HEK293 (cell line): ENCODE results near the gene ZNF423.

ENCODE experiments used
- IKZF3 ChIP-seq: fragments of 450-650 bp; IDR thresholded peaks from 2 replicates; pipeline ENCODE4 v1.5.0; 2018; ENCODE audit warnings: missing biosample characterization, mild to moderate bottlenecking, missing genetic modification characterization, moderate library complexity
- KLF16 ChIP-seq: fragments of 450-650 bp; formaldehyde crosslinking; IDR thresholded peaks from 2 replicates; pipeline ENCODE4 v1.5.1; 2017; ENCODE audit warnings: missing biosample characterization, missing genetic modification characterization
- YY1 ChIP-seq: fragments of 450-650 bp; formaldehyde crosslinking; IDR thresholded peaks from 2 replicates; pipeline ENCODE4 v1.5.1; 2018; ENCODE audit warnings: missing biosample characterization, missing genetic modification characterization
- ZNF157 ChIP-seq: fragments of 450-650 bp; formaldehyde crosslinking; IDR thresholded peaks from 2 replicates; pipeline ENCODE4 v1.5.1; 2016; ENCODE audit warnings: missing biosample characterization, missing genetic modification characterization
- ZNF311 ChIP-seq: fragments of 450-650 bp; formaldehyde crosslinking; IDR thresholded peaks from 2 replicates; pipeline ENCODE4 v1.5.1; 2017; ENCODE audit warnings: missing biosample characterization, missing genetic modification characterization, borderline replicate concordance
- ZNF623 ChIP-seq: fragments of 450-650 bp; formaldehyde crosslinking; IDR thresholded peaks from 2 replicates; pipeline ENCODE4 v1.5.1; 2016; ENCODE audit warnings: missing biosample characterization, missing genetic modification characterization
- ZNF791 ChIP-seq: fragments of 450-650 bp; formaldehyde crosslinking; IDR thresholded peaks from 2 replicates; pipeline ENCODE4 v1.5.1; 2016; ENCODE audit warnings: missing biosample characterization, missing genetic modification characterization
- ZNF843 ChIP-seq: fragments of 450-650 bp; formaldehyde crosslinking; IDR thresholded peaks from 2 replicates; pipeline ENCODE4 v1.5.1; 2016; ENCODE audit warnings: missing biosample characterization, missing genetic modification characterization
- TF ChIP-seq, protein P1 (sequence below): fragments of 450-650 bp; formaldehyde crosslinking; IDR thresholded peaks from 2 replicates; pipeline ENCODE4 v1.5.1; 2016; ENCODE audit warnings: missing biosample characterization, missing genetic modification characterization
- TF ChIP-seq, protein P2 (sequence below): fragments of 450-650 bp; formaldehyde crosslinking; IDR thresholded peaks from 2 replicates; pipeline ENCODE4 v1.5.1; 2016; ENCODE audit warnings: missing biosample characterization, missing genetic modification characterization
- TF ChIP-seq, protein P3 (sequence below): fragments of 450-650 bp; formaldehyde crosslinking; IDR thresholded peaks from 2 replicates; pipeline ENCODE4 v1.5.1; 2017; ENCODE audit warnings: missing biosample characterization, missing genetic modification characterization

DNA sequence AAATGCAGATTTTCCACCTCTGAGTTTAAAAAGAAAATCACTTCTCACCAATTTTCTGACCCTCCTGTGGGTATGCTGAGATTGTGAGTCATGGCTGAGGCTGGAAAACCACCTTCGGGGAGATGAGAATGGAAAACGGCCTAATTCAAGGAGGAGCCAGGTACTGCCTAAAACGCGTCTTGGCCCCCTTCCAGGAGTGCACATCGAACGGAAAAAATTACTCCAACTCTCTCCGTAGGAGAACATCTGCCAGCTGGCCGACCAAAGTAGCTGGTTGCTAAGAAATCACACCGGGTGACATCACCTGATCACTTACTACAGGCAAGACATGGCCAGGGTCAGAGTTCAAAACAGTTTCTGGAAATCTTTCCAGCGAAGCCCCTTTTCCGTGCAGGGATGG lies 107.6 kb downstream of the ZNF423 start:
- TF ChIP-seq IKZF3 (tag by site-specific recombination) (no peak), ZNF311 (no peak), YY1 (no peak), ZNF157 (tag by site-specific recombination) (no peak), ZNF623 (tag by site-specific recombination) (no peak), ZNF843 (tag by site-specific recombination) (no peak), ZNF791 (tag by site-specific recombination) (no peak), KLF16 (tag by site-specific recombination) (no peak)
- TF ChIP-seq, protein P1, sequence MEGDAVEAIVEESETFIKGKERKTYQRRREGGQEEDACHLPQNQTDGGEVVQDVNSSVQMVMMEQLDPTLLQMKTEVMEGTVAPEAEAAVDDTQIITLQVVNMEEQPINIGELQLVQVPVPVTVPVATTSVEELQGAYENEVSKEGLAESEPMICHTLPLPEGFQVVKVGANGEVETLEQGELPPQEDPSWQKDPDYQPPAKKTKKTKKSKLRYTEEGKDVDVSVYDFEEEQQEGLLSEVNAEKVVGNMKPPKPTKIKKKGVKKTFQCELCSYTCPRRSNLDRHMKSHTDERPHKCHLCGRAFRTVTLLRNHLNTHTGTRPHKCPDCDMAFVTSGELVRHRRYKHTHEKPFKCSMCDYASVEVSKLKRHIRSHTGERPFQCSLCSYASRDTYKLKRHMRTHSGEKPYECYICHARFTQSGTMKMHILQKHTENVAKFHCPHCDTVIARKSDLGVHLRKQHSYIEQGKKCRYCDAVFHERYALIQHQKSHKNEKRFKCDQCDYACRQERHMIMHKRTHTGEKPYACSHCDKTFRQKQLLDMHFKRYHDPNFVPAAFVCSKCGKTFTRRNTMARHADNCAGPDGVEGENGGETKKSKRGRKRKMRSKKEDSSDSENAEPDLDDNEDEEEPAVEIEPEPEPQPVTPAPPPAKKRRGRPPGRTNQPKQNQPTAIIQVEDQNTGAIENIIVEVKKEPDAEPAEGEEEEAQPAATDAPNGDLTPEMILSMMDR (tag by site-specific recombination) = no peak
- TF ChIP-seq, protein P2, sequence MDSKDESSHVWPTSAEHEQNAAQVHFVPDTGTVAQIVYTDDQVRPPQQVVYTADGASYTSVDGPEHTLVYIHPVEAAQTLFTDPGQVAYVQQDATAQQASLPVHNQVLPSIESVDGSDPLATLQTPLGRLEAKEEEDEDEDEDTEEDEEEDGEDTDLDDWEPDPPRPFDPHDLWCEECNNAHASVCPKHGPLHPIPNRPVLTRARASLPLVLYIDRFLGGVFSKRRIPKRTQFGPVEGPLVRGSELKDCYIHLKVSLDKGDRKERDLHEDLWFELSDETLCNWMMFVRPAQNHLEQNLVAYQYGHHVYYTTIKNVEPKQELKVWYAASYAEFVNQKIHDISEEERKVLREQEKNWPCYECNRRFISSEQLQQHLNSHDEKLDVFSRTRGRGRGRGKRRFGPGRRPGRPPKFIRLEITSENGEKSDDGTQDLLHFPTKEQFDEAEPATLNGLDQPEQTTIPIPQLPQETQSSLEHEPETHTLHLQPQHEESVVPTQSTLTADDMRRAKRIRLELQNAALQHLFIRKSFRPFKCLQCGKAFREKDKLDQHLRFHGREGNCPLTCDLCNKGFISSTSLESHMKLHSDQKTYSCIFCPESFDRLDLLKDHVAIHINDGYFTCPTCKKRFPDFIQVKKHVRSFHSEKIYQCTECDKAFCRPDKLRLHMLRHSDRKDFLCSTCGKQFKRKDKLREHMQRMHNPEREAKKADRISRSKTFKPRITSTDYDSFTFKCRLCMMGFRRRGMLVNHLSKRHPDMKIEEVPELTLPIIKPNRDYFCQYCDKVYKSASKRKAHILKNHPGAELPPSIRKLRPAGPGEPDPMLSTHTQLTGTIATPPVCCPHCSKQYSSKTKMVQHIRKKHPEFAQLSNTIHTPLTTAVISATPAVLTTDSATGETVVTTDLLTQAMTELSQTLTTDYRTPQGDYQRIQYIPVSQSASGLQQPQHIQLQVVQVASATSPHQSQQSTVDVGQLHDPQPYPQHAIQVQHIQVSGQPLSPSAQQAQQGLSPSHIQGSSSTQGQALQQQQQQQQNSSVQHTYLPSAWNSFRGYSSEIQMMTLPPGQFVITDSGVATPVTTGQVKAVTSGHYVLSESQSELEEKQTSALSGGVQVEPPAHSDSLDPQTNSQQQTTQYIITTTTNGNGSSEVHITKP (tag by site-specific recombination) = no peak
- TF ChIP-seq, protein P3, sequence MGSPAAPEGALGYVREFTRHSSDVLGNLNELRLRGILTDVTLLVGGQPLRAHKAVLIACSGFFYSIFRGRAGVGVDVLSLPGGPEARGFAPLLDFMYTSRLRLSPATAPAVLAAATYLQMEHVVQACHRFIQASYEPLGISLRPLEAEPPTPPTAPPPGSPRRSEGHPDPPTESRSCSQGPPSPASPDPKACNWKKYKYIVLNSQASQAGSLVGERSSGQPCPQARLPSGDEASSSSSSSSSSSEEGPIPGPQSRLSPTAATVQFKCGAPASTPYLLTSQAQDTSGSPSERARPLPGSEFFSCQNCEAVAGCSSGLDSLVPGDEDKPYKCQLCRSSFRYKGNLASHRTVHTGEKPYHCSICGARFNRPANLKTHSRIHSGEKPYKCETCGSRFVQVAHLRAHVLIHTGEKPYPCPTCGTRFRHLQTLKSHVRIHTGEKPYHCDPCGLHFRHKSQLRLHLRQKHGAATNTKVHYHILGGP = no peak
